HG03432 (cell line): ENCODE data around the gene VTCN1.
"Not testable (repeated sequence)": the region's sequence is repeated elsewhere in the genome, so short reads cannot be mapped to it uniquely, and the experiment has no call there.

Source experiments
- ATAC-seq: cut with Tn5 transposase; IDR thresholded peaks from one replicate; pipeline ENCODE4 v1.9.1; 2021; ENCODE audit warnings: mild to moderate bottlenecking, moderate library complexity; ENCODE audit not compliant: unreplicated experiment

Gene VTCN1

GRCh38 chr1:117101858-117102257 lies 108.9 kb downstream of the VTCN1 start:
- ATAC-seq: not testable (repeated sequence)

DNA sequence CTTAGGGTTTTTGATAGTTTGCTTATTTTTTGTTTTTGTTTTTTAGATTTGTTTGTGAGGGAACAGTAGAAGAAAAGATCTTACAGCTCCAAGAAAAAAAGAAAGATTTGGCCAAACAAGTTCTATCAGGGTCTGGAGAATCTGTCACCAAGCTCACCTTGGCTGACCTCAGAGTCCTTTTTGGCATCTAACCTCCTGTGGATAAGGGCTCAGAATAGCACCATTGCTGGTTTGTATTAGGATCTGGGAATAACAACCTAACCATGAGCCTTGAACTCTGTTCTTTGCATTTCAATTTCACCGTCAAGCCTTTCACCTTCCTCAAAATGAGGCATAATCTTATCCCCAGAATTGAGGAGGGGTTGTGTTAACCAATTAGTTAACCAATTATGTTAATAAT lies 109.4 kb downstream of the VTCN1 start:
- ATAC-seq: no peak

- ATAC-seq: no peak
Measured at GRCh38 chr1:117098287-117098890, 112.3 kb downstream of the VTCN1 start.

DNA sequence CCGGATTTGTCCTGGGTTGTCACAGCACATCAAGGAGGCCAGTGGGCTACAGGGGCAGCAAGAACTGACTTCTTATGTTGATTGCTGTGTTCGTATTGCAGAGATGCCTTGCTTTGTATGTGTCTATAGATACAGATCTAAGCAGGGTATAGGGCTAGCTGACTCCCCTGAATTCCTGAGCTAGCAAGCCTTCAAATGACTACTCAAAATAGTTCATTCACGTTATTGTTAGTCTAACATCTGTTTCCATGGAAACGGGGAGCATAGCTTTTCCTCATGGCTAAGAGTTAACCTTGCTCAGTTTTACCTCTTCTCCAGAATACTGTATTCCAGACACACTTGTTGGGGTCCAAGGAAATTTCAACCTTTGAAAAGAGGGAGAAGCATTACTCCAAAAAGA lies 113.3 kb downstream of the VTCN1 start:
- ATAC-seq: no peak

DNA sequence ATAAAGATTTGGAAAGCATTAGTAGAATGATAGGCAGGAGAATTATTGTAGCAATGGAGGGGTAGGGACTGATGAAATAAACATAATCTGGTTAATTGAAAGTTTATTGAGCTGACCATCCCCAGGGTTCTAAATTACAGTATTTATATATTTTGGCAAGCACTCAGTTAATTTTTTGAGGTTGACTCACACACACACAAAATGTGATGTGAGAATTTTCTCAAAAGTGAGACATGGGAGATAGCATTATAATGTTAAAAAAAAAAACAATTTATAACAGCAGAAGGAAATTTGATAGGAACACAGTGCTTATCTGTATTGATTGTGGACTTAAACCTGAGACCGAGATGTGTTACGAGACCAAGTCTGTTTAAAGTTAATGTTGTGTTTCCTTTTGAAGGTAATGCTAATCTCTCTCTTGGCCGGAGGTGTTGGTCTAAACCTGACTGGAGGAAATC lies 113.7 kb downstream of the VTCN1 start:
- ATAC-seq: no peak

- no peak for ATAC-seq
Measured at GRCh38 chr1:117094841-117095604, 115.7 kb downstream of the VTCN1 start.

DNA sequence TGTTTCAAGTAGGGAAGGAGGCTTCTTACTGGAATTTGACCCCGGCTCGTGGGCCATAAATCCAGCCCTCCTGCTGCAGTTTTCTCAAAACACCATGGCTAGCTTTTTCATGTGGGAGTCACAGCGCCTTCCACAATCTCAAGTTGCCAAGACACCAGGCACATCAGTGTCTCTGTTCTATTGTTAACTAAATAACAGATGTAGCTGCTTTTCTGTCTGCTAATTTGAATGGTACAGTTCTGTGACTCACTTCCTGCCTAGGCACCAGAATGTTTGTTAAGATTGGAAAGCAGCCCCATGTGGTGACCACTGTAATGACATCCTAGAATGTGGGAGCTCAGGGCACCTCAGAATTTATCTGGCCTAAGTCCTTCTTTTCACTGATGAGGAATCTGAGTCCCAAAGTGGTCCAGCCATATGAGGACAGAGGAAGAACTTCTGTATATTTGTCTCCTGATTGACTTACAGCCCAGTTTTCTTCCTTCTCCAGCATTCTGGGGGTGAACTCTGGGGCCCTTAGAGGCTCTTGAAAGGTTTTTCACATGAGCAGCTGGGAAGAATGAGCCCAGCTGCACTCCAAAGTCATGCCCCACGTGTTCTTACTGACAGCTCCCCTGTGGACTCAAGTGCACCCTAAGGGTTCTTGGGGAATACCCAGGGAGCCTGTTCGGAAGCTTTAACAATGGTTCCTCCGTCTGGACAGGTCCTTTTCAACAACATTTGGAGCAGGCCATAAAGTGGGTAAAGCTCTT lies 116.7 kb downstream of the VTCN1 start:
- ATAC-seq: peak; percentile 76
